ENCODE results near the gene MIF.
"Not testable (repeated sequence)": the region's sequence is repeated elsewhere in the genome, so short reads cannot be mapped to it uniquely, and the experiment has no call there.

Gene MIF

GRCh38 chr22:23938328-23939016 is 44.3 kb downstream of the MIF start:
- TF ChIP-seq CTCF (IDR thresholded peaks at IDR 0.05), result no peak
- DNase-seq (ENCODE audit: low spot score), result no peak
- Histone ChIP-seq H3K27ac (no peak overlapping the region), H3K4me3 (no peak overlapping the region)

- no peak for DNase-seq (ENCODE audit: low spot score)
- TF ChIP-seq CTCF (IDR thresholded peaks at IDR 0.05), result no peak
- no peak overlapping the region for H3K4me3 ChIP-seq
- no peak overlapping the region for H3K27ac ChIP-seq
Measured at GRCh38 chr22:23939017-23939357, 44.8 kb downstream of the MIF start.

- not testable (repeated sequence) for DNase-seq (ENCODE audit: low spot score); H3K27ac ChIP-seq; H3K4me3 ChIP-seq
Measured at GRCh38 chr22:23940166-23940565, 46.0 kb downstream of the MIF start.

Measured in coronary artery (tissue), 2 donors.